ENCODE measurements around the gene MT1G. TPM values are rescaled to one million over a fixed set of nuclear protein-coding genes. Genes with fewer than 3 reads are reported as not detected.
"Not testable (repeated sequence)": the region's sequence is repeated elsewhere in the genome, so short reads cannot be mapped to it uniquely, and the experiment has no call there.

Gene MT1G
- total RNA-seq, 2 donors from 2014 or later = 0.85 TPM; not detected in 1

GRCh38 chr16:56669005-56669839 lies 1.4 kb upstream of the MT1G start, which contains the start of gene MT1H:
Gene MT1H, plus strand, starts transcription at chr16:56669814. Its CDS starts 71 bp downstream, at chr16:56669885.
- peak; percentile 40 for ATAC-seq
- Mint-ChIP-seq H3K36me3 (ENCODE audit: low read depth) (peaks cover 2% of the 10 kb centered on the region), H3K27ac (no peak within 1 kb of the TSS), H3K4me1 (peaks cover 16% of the 10 kb centered on the region), H3K4me3 (peak within 1 kb of the TSS; percentile 71), H3K27me3 (peaks cover 55% of the 10 kb centered on the region)
- H3K9me3 ChIP-seq (ENCODE audit: control insufficient read depth, low read length, poor library complexity, severe bottlenecking) = no peaks in the 10 kb centered on the region
- no peak for DNase-seq

GRCh38 chr16:56665286-56666261 lies 2.3 kb downstream of the MT1G start:
- peaks cover 35% of the 10 kb centered on the region for H3K27me3 Mint-ChIP-seq
- H3K4me1 Mint-ChIP-seq = peaks cover 26% of the 10 kb centered on the region
- not testable (repeated sequence) for H3K36me3 Mint-ChIP-seq (ENCODE audit: low read depth); H3K9me3 ChIP-seq (ENCODE audit: control insufficient read depth, low read length, poor library complexity, severe bottlenecking); H3K4me3 Mint-ChIP-seq; H3K27ac Mint-ChIP-seq; ATAC-seq; DNase-seq

- H3K27ac Mint-ChIP-seq = no peak overlapping the region
- ATAC-seq = no peak
These were observed 3.4 kb downstream of the MT1G start for GRCh38 chr16:56664506-56664905.

GRCh38 chr16:56662357-56663354 lies 5.2 kb downstream of the MT1G start:
- no peaks in the 10 kb centered on the region for H3K9me3 ChIP-seq (ENCODE audit: control insufficient read depth, low read length, poor library complexity, severe bottlenecking)
- DNase-seq (no peak), ATAC-seq (peak; percentile 72)
- peaks cover 23% of the 10 kb centered on the region for H3K4me1 Mint-ChIP-seq
- no peaks in the 10 kb centered on the region for H3K36me3 Mint-ChIP-seq (ENCODE audit: low read depth)
- peaks cover 6% of the 10 kb centered on the region for H3K27me3 Mint-ChIP-seq
- peak overlapping the region; percentile 83 for H3K27ac Mint-ChIP-seq
- H3K4me3 Mint-ChIP-seq = peak overlapping the region; percentile 90

More at GRCh38 chr16:56664506-56664905, 3.4 kb downstream of the MT1G start:
- Mint-ChIP-seq H3K4me3 (no peak overlapping the region), H3K27me3 (peaks cover 24% of the 10 kb centered on the region), H3K4me1 (peaks cover 23% of the 10 kb centered on the region), H3K36me3 (ENCODE audit: low read depth) (peaks cover 2% of the 10 kb centered on the region)
- H3K9me3 ChIP-seq (ENCODE audit: control insufficient read depth, low read length, poor library complexity, severe bottlenecking) = no peaks in the 10 kb centered on the region
- DNase-seq = no peak

- no peaks in the 10 kb centered on the region for H3K9me3 ChIP-seq (ENCODE audit: control insufficient read depth, low read length, poor library complexity, severe bottlenecking)
- Mint-ChIP-seq H3K4me1 (peaks cover 19% of the 10 kb centered on the region), H3K27me3 (no peaks in the 10 kb centered on the region), H3K27ac (peak overlapping the region; percentile 77), H3K36me3 (ENCODE audit: low read depth) (no peaks in the 10 kb centered on the region), H3K4me3 (peak overlapping the region; percentile 97)
- ATAC-seq = no peak
- DNase-seq = no peak
These were observed 9.5 kb downstream of the MT1G start for GRCh38 chr16:56658327-56658875.

GRCh38 chr16:56657555-56658326 lies 10.1 kb downstream of the MT1G start, which contains the start of gene MT1F:
Gene MT1F, plus strand, starts transcription at chr16:56657959. Its CDS starts 100 bp downstream, at chr16:56658059.
- H3K36me3 Mint-ChIP-seq (ENCODE audit: low read depth) = no peaks in the 10 kb centered on the region
- peak within 1 kb of the TSS; percentile 97 for H3K4me3 Mint-ChIP-seq
- no peaks in the 10 kb centered on the region for H3K9me3 ChIP-seq (ENCODE audit: control insufficient read depth, low read length, poor library complexity, severe bottlenecking)
- peaks cover 15% of the 10 kb centered on the region for H3K4me1 Mint-ChIP-seq
- ATAC-seq (peak; percentile 83), DNase-seq (peak in 2 of 3 donors; percentile 60 to 65)
- H3K27ac Mint-ChIP-seq = peak within 1 kb of the TSS; percentile 77
- H3K27me3 Mint-ChIP-seq = no peaks in the 10 kb centered on the region

- peaks cover 4% of the 10 kb centered on the region for H3K4me1 Mint-ChIP-seq
- H3K27ac Mint-ChIP-seq = no peak overlapping the region
- no peaks in the 10 kb centered on the region for H3K9me3 ChIP-seq (ENCODE audit: control insufficient read depth, low read length, poor library complexity, severe bottlenecking)
- DNase-seq = no peak
- no peak overlapping the region for H3K4me3 Mint-ChIP-seq
- ATAC-seq = no peak
- no peaks in the 10 kb centered on the region for H3K36me3 Mint-ChIP-seq (ENCODE audit: low read depth)
- H3K27me3 Mint-ChIP-seq = peaks cover 23% of the 10 kb centered on the region
These were observed 14.6 kb downstream of the MT1G start for GRCh38 chr16:56653218-56653617.

GRCh38 chr16:56652600-56652999 lies 15.3 kb downstream of the MT1G start:
- ATAC-seq (no peak), DNase-seq (no peak)
- Mint-ChIP-seq H3K4me3 (no peak overlapping the region), H3K27me3 (peaks cover 23% of the 10 kb centered on the region), H3K4me1 (no peaks in the 10 kb centered on the region), H3K36me3 (ENCODE audit: low read depth) (no peaks in the 10 kb centered on the region), H3K27ac (no peak overlapping the region)
- H3K9me3 ChIP-seq (ENCODE audit: control insufficient read depth, low read length, poor library complexity, severe bottlenecking) = no peaks in the 10 kb centered on the region

- H3K4me1 Mint-ChIP-seq = no peaks in the 10 kb centered on the region
- ATAC-seq = no peak
- H3K27me3 Mint-ChIP-seq = peaks cover 29% of the 10 kb centered on the region
- H3K4me3 Mint-ChIP-seq = no peak within 1 kb of the TSS
- H3K27ac Mint-ChIP-seq = no peak within 1 kb of the TSS
- H3K36me3 Mint-ChIP-seq (ENCODE audit: low read depth) = no peaks in the 10 kb centered on the region
- H3K9me3 ChIP-seq (ENCODE audit: control insufficient read depth, low read length, poor library complexity, severe bottlenecking) = no peaks in the 10 kb centered on the region
- DNase-seq = no peak
These were observed 16.3 kb downstream of the MT1G start, which contains the start of gene MT1B for GRCh38 chr16:56651586-56651985. Gene MT1B, plus strand, starts transcription at chr16:56651886. Its CDS starts 68 bp downstream, at chr16:56651954.

- no peak overlapping the region for H3K27ac Mint-ChIP-seq
- peaks cover 35% of the 10 kb centered on the region for H3K27me3 Mint-ChIP-seq
- H3K36me3 Mint-ChIP-seq (ENCODE audit: low read depth) = no peaks in the 10 kb centered on the region
- no peak for ATAC-seq
- DNase-seq = no peak
- no peak overlapping the region for H3K4me3 Mint-ChIP-seq
- H3K9me3 ChIP-seq (ENCODE audit: control insufficient read depth, low read length, poor library complexity, severe bottlenecking) = no peaks in the 10 kb centered on the region
- H3K4me1 Mint-ChIP-seq = no peaks in the 10 kb centered on the region
These were observed 18.0 kb downstream of the MT1G start for GRCh38 chr16:56649820-56650219.

- Mint-ChIP-seq H3K27me3 (peaks cover 35% of the 10 kb centered on the region), H3K4me3 (no peak overlapping the region), H3K4me1 (peaks cover under 1% of the 10 kb centered on the region), H3K36me3 (ENCODE audit: low read depth) (no peaks in the 10 kb centered on the region), H3K27ac (no peak overlapping the region)
- ATAC-seq (no peak), DNase-seq (no peak)
- H3K9me3 ChIP-seq (ENCODE audit: control insufficient read depth, low read length, poor library complexity, severe bottlenecking) = no peaks in the 10 kb centered on the region
These were observed 18.6 kb downstream of the MT1G start for GRCh38 chr16:56649271-56649670.

Data from T-helper 17 cell (primary cell).